HEK293T (cell line): ENCODE results near the gene NAMPT.

Experiments
- ARNT ChIP-seq: fragments of 450-650 bp; IDR thresholded peaks from 2 replicates; pipeline ENCODE4 v1.6.1; 2017; ENCODE audit warnings: mild to moderate bottlenecking
- BHLHE40 ChIP-seq: fragments of 450-650 bp; IDR thresholded peaks from 2 replicates; pipeline ENCODE4 v1.6.1; 2016; ENCODE audit warnings: mild to moderate bottlenecking, moderate library complexity, borderline replicate concordance
- CTBP1 ChIP-seq: fragments of 450-650 bp; IDR thresholded peaks from 2 replicates; pipeline ENCODE4 v1.6.1; 2016; ENCODE audit warnings: borderline replicate concordance
- ELF4 ChIP-seq: fragments of 450-650 bp; IDR thresholded peaks from 2 replicates; pipeline ENCODE4 v1.6.1; 2017; ENCODE audit warnings: antibody characterized with exemption
- FOXK2 ChIP-seq: fragments of 450-650 bp; IDR thresholded peaks from 2 replicates; pipeline ENCODE4 v1.6.1; 2016; ENCODE audit warnings: mild to moderate bottlenecking
- FOXM1 ChIP-seq: fragments of 450-650 bp; IDR thresholded peaks from 2 replicates; pipeline ENCODE4 v1.6.1; 2017; ENCODE audit warnings: mild to moderate bottlenecking, borderline replicate concordance
- HDGF ChIP-seq: fragments of 450-650 bp; IDR thresholded peaks from 2 replicates; pipeline ENCODE4 v1.6.1; 2017; ENCODE audit warnings: antibody characterized with exemption, borderline replicate concordance
- L3MBTL2 ChIP-seq: fragments of 450-650 bp; conservative IDR thresholded peaks from 2 replicates; pipeline ENCODE4 v1.6.1; 2016; ENCODE audit warnings: mild to moderate bottlenecking
- LEF1 ChIP-seq: fragments of 450-650 bp; IDR thresholded peaks from 2 replicates; pipeline ENCODE4 v1.6.1; 2017; ENCODE audit warnings: mild to moderate bottlenecking, borderline replicate concordance
- SP1 ChIP-seq: fragments of 450-650 bp; IDR thresholded peaks from 2 replicates; pipeline ENCODE4 v1.6.1; 2017
- SUZ12 ChIP-seq: fragments of 450-650 bp; IDR thresholded peaks from 2 replicates; pipeline ENCODE4 v1.6.1; 2016; ENCODE audit warnings: mild to moderate bottlenecking
- TARDBP ChIP-seq: fragments of 450-650 bp; IDR thresholded peaks from 2 replicates; pipeline ENCODE4 v1.6.1; 2016
- TF ChIP-seq, protein P1 (sequence below): fragments of 450-650 bp; IDR thresholded peaks from 2 replicates; pipeline ENCODE4 v1.6.1; 2016

GRCh38 chr7:106316947-106317346 is 32.2 kb upstream of the NAMPT start:
- TF ChIP-seq SP1 = no peak
- TF ChIP-seq, protein P1, sequence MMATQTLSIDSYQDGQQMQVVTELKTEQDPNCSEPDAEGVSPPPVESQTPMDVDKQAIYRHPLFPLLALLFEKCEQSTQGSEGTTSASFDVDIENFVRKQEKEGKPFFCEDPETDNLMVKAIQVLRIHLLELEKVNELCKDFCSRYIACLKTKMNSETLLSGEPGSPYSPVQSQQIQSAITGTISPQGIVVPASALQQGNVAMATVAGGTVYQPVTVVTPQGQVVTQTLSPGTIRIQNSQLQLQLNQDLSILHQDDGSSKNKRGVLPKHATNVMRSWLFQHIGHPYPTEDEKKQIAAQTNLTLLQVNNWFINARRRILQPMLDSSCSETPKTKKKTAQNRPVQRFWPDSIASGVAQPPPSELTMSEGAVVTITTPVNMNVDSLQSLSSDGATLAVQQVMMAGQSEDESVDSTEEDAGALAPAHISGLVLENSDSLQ = no peak
- TF ChIP-seq FOXM1 = no peak
- no peak for TF ChIP-seq HDGF
- TF ChIP-seq ELF4 = no peak
- no peak for TF ChIP-seq FOXK2
- TF ChIP-seq BHLHE40 = no peak
- no peak for TF ChIP-seq L3MBTL2
- TF ChIP-seq ARNT = no peak
- no peak for TF ChIP-seq SUZ12
- no peak for TF ChIP-seq LEF1
- no peak for TF ChIP-seq CTBP1
- TF ChIP-seq TARDBP = no peak
